Mesendoderm (in vitro differentiated cells): Measurements from ENCODE around the gene LMO1.

Source experiments
- DNase-seq: peaks from one replicate; pipeline ENCODE4 v3.0.0; 2013
- H2AK5ac ChIP-seq: 2 replicates; pipeline ENCODE4 v1.6.1; 2013; ENCODE audit warnings: low read length, inconsistent platforms
- H2BK120ac ChIP-seq: 2 replicates; pipeline ENCODE4 v1.6.1; 2013; ENCODE audit warnings: low read depth, mild to moderate bottlenecking, low read length, moderate library complexity, mixed read lengths
- H2BK15ac ChIP-seq: replicated peaks from 2 replicates; pipeline ENCODE4 v1.6.1; 2013; ENCODE audit warnings: low read depth, mild to moderate bottlenecking, moderate library complexity
- H2BK5ac ChIP-seq: 2 replicates; pipeline ENCODE4 v1.6.1; 2013; ENCODE audit warnings: low read length, inconsistent platforms
- H3K18ac ChIP-seq: 2 replicates; pipeline ENCODE4 v1.6.1; 2013; ENCODE audit warnings: mild to moderate bottlenecking, low read length, mixed read lengths
- H3K23ac ChIP-seq: one replicate; pipeline ENCODE4 v1.6.1; 2013; ENCODE audit warnings: low read length
- H3K27ac ChIP-seq: 2 replicates; pipeline ENCODE4 v1.5.1; 2013; ENCODE audit warnings: low read depth, mild to moderate bottlenecking, inconsistent platforms, low read length, moderate library complexity
- H3K27me3 ChIP-seq: 2 replicates; pipeline ENCODE4 v1.6.1; 2013; ENCODE audit warnings: low read length, control low read depth, mild to moderate bottlenecking, inconsistent platforms; ENCODE audit not compliant: insufficient read depth, poor library complexity
- H3K36me3 ChIP-seq: 2 replicates; pipeline ENCODE4 v1.6.1; 2013; ENCODE audit warnings: low read length, inconsistent platforms; ENCODE audit not compliant: control insufficient read depth, insufficient read depth
- H3K4ac ChIP-seq: one replicate; pipeline ENCODE4 v1.6.1; 2013; ENCODE audit warnings: low read depth, mild to moderate bottlenecking, low read length, moderate library complexity
- H3K4me1 ChIP-seq: 2 replicates; pipeline ENCODE4 v1.6.1; 2013; ENCODE audit warnings: low read depth, low read length, inconsistent platforms; ENCODE audit not compliant: control insufficient read depth
- H3K4me2 ChIP-seq: 2 replicates; pipeline ENCODE4 v1.6.1; 2013; ENCODE audit warnings: low read length
- H3K4me3 ChIP-seq: 2 replicates; pipeline ENCODE4 v1.5.1; 2013; ENCODE audit warnings: mild to moderate bottlenecking, low read length
- H3K56ac ChIP-seq: one replicate; pipeline ENCODE4 v1.6.1; 2013; ENCODE audit warnings: low read length
- H3K79me1 ChIP-seq: 2 replicates; pipeline ENCODE4 v1.6.1; 2013; ENCODE audit warnings: low read length, inconsistent platforms
- H3K79me2 ChIP-seq: 2 replicates; pipeline ENCODE4 v1.6.1; 2013; ENCODE audit warnings: mild to moderate bottlenecking, low read length; ENCODE audit not compliant: control insufficient read depth, insufficient read depth
- H3K9ac ChIP-seq: 2 replicates; pipeline ENCODE4 v1.6.1; 2013; ENCODE audit warnings: low read length, inconsistent platforms
- H4K5ac ChIP-seq: one replicate; pipeline ENCODE4 v1.6.1; 2013; ENCODE audit warnings: low read length
- H4K8ac ChIP-seq: one replicate; pipeline ENCODE4 v1.6.1; 2013; ENCODE audit warnings: low read depth, mild to moderate bottlenecking, control low read depth, low read length, moderate library complexity
- WGBS: extraction: QIAGEN DNeasy Blood & Tissue Kit; methylation state at CpG from one replicate; pipeline ENCODE4 v1.1.7; 2013; ENCODE audit warnings: low lambda C conversion rate, missing lambda C conversion rate; ENCODE audit not compliant: insufficient coverage; ENCODE audit errors: extremely low coverage; 5-methylcytosine and 5-hydroxymethylcytosine counted together

The LMO1 gene

DNA sequence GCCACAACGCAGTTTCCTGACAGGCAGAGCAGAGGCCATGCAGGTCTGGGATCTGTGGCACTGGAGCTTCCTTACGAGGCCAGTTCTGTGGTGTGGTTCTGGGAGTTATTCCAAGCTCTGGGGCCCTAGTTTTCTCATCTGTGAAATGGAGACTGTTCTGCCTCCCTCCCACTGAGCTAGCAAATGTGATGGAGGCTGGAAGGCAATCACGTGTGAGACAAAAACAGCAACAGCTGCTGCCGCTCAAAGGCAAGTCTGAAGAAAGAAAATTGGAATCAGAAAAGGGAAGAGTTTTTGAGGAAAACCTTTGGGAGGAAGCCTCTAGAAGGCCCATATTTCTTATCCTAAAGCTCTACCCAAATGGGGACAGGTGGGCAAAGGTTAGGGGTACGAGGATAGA, 86.5 kb downstream of the LMO1 start:
- no peak overlapping the region for H3K18ac ChIP-seq
- H3K23ac ChIP-seq = no peak overlapping the region
- no peak overlapping the region for H3K4me2 ChIP-seq
- no peaks in the 10 kb centered on the region for H3K4me1 ChIP-seq
- H3K4me3 ChIP-seq = no peak overlapping the region
- WGBS = no CpG with 5 or more reads among the region's 5 CpGs
- H3K56ac ChIP-seq = no peak overlapping the region
- H3K79me2 ChIP-seq = no peaks in the 10 kb centered on the region
- H2BK15ac ChIP-seq = no peak overlapping the region
- H2BK5ac ChIP-seq = no peak overlapping the region
- no peak overlapping the region for H4K5ac ChIP-seq
- H3K36me3 ChIP-seq = no peaks in the 10 kb centered on the region
- H3K9ac ChIP-seq = no peak overlapping the region
- H2BK120ac ChIP-seq = no peak overlapping the region
- H2AK5ac ChIP-seq = no peak overlapping the region
- H3K27ac ChIP-seq = no peak overlapping the region
- no peaks in the 10 kb centered on the region for H3K27me3 ChIP-seq
- H3K4ac ChIP-seq = no peak overlapping the region
- no peaks in the 10 kb centered on the region for H3K79me1 ChIP-seq
- no peak overlapping the region for H4K8ac ChIP-seq
- DNase-seq = no peak
